Testis (tissue), 2 donors: ENCODE results near the gene CCNY.

Source experiments
- CTCF ChIP-seq, 3 experiments: fragments of 450-650 bp in 2 of 3; fragments of 200-600 bp in 1 of 3; sonication (generic) in 1 of 3; IDR thresholded peaks; one replicate each; pipeline ENCODE4 v1.5.1; 2016 to 2019; ENCODE audit warnings: antibody characterized with exemption in 3 of 3, mild to moderate bottlenecking in 2 of 3, moderate library complexity in 1 of 3
- POLR2A ChIP-seq: fragments of 450-650 bp; IDR thresholded peaks from one replicate; pipeline ENCODE4 v1.6.1; 2017; ENCODE audit warnings: antibody characterized with exemption, mild to moderate bottlenecking, moderate library complexity

- TF ChIP-seq POLR2A, result no peak
- no peak for TF ChIP-seq CTCF (IDR thresholded peaks at IDR 0.05)
Measured at GRCh38 chr10:35541720-35542119, 205.4 kb downstream of the CCNY start.
